GM21786 (cell line): ENCODE results near the gene TICAM2.

Source experiments
- ATAC-seq: cut with Tn5 transposase; IDR thresholded peaks from one replicate; pipeline ENCODE4 v1.9.1; 2021; ENCODE audit not compliant: unreplicated experiment

Gene TICAM2

DNA sequence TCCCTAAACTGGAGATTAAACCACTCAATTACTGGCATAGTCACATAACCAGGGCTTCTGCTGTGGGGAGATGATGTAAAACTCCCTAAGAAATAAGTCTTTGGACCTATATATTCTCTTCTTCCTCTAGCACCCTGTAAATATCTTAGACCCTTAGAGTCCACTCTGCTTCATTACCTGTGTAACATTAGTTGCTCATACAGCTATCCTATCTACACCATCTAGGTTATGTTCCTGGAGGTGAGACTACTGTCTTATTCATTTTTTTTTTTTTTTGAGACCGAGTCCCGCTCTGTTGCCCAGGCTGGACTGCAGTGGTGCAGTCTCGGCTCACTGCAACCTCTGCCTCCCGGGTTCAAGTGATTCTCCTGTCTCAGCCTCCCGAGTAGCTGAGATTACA lies 9.6 kb upstream of the TICAM2 start:
- no peak for ATAC-seq

- no peak for ATAC-seq
These were observed 5.7 kb upstream of the TICAM2 start for GRCh38 chr5:115607935-115608334.

DNA sequence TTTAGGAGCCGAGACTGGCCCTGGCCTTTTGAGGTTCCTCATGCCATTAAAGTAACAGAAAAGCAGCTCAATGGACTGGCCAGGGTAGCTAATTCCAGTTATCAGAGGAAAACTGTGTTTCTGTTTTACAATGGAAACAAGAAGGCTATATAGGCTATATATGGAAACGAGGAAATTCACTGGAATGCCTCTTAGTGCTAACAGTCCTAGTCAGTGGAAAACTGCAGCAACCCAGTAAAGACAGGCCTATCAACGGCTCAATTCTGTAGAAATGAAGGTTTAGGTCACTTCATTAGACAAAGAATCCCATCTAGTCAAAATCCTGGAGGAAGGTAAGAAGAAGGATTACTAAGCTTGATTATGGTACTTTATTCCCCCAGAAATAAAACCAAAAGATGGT lies 3.2 kb upstream of the TICAM2 start:
- ATAC-seq = no peak

GRCh38 chr5:115602591-115603125 lies 379 bp upstream of the TICAM2 start:
- peak; percentile 5 for ATAC-seq

- ATAC-seq = no peak
These were observed 1.5 kb downstream of the TICAM2 start for GRCh38 chr5:115600766-115601165.

- peak; percentile 1 for ATAC-seq
These were observed 2.4 kb downstream of the TICAM2 start for GRCh38 chr5:115599924-115600323.

DNA sequence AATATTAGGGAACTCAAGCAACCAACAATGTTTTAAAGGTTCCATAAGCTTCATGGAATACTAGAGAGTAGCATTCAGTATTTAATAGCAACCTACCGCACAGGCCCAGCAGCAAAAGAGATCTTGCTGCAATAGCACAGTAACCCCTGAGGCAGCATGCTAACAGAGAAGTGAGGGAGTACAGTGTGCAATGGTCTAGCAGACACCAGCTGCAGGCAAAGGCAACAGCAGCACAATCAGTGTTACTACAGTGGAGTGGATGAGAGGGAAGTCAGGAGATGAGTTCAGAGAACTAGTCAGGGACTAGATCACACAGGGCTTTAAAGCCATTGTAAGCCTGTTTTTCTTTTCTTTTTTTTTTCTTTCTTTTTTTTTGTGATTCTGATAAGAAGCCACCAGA lies 2.8 kb downstream of the TICAM2 start:
- ATAC-seq = peak; percentile 43

DNA sequence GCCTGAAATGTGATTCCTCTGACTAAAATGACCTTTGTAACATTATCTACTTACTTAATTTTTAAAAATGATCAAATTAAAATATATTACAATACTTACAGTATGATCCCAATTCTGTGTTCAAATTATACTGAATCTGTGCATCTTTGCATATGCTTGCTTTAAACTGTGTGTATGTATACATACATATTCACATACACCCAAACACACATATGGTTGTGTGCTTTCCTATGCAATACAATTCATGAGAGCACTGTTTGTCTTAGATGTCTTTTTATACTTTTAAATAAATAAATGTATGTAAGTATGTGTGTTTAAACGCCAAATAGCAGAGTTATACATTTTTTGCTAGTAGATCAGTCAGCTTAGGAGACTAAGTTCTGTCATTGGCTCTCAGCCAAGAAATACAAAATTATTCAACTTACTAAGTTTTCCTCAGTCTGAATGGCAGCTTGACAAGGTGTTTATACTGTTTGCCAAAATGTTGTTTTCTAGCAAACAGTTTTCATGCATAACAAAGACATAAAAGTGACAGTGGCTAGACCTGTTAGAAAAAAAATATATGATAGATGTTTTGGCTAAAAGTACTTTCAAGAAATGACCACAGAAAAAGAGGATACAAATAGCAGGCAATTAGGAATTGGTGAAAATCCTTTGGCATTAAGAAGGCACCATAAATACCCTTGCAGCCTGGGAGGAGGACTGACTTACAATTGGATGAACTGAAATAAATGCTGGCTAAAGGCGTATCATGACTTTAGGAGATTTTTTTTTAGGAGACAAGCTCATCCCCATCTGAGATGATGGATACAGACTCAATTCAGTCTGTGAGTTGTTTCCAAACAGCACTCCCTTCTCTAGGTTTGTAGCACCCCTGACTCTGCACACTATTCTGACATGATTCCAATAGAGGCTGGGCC lies 7.9 kb downstream of the TICAM2 start:
- ATAC-seq = no peak

GRCh38 chr5:115589043-115589442 lies 13.2 kb downstream of the TICAM2 start:
- no peak for ATAC-seq

GRCh38 chr5:115588640-115589039 lies 13.6 kb downstream of the TICAM2 start:
- no peak for ATAC-seq

- no peak for ATAC-seq
These were observed 15.6 kb downstream of the TICAM2 start for GRCh38 chr5:115586525-115587146.

GRCh38 chr5:115585265-115585664 lies 17.0 kb downstream of the TICAM2 start:
- ATAC-seq = no peak

DNA sequence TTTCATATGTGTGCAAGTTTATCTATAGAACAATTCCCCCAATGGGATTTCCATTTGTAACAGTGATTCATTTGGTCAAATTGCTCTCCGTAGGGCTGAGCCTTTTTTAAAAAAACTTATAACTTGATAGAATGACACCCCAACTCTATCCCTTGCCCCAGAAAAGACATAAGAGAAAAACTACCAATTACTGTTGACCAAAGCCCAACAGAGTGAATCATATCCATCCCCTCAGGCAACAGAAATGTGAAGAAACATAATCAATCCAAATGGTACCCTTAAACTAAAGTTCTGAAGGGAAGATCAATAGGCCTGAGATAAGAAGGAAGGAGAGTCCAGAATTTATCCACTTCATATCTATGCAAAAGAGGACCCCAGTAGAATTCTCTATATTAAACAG lies 17.8 kb downstream of the TICAM2 start:
- ATAC-seq = no peak

- ATAC-seq = no peak
These were observed 18.8 kb downstream of the TICAM2 start for GRCh38 chr5:115583474-115583873.

DNA sequence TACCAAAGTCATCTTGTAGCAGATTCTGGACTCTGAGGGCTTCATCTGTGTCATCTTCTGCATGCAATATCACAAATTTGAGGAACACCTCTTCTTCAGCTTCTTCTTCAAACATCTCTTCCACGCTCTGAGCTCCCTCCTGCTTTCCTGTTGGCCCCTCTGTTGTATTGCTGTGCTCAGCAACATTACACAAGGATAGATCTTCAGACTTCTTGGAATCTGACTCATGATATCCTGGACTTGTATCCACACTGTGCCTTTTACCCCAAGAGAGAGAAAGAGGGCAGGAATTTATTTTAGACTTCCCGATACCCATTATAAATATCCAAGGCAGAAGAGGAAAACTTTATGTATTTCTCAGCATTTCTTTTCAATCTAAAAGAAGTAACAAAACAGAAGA lies 21.3 kb downstream of the TICAM2 start:
- ATAC-seq = no peak

DNA sequence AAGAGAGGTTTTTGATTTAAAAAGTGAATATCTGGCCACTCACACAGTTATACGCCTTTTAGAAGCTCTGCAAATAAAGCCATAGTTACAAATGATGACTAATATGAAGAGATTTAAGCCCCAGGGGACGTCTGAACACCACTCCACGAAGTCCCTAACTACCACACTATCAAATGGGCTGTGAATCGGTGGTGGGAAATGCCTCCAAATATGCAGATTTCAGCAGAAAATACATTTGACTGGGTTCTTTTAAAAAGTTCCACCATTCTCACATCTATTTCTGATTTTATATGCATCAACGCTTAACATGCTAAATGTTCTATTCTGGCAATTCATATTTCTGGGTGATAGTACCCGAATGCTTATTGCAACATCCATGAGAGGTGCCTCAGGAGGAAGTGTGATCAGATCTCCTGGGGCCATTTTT lies 22.5 kb downstream of the TICAM2 start:
- ATAC-seq = peak; percentile 75

DNA sequence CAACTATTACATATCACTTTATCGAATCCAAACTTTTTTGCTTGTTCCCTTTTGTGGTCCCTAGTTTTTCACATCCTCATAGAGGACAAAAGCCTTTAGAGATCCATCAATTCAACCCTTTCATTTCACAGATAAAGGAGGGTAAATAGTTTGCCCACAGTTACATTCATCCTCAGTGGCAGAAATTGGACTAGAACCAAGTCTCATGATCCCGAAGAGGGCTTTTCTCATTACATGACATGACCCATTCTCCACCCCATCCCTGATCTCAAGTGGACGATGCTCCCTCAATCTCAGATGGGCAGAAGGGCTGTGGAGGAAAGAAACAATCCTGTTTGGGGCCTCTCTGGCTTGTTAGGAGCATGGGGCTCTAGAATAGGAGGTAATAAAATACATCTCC lies 23.1 kb downstream of the TICAM2 start:
- no peak for ATAC-seq

DNA sequence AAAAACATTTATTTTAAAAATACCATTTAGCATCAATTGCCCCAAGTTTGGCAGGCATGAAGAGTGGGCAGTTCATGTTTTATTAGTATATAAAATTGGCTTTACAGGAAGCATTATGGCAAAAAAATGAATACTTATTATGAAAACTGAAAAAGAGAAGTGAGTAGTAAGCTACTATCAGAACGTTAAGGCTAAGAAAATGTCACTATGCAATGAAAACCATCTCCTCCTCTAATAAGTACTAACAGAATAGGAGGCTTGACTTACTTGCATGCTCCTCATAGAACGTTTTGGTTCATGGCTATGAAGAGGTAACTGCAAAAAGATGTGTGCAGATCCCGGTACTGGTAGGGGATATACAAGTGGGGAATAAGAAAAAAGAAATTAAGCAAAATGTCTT lies 23.6 kb downstream of the TICAM2 start:
- ATAC-seq = peak; percentile 67

DNA sequence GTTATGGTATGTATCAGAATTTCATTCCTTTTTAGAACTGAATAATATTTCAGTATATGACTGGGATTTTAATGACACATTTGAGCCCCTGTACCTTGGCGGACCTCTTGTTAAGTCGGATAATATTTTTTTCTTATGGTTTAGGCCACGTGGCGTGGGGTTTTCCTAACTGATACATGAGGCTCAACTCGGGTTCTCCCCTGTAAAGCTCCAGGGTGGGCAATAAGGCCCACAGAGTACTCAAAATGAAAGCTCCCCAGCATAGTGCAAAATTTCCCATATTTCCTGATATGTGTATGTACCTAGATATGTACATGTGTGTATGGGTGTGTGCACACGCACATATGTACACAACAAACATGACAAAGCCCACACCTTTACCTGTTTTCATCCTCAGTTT lies 24.5 kb downstream of the TICAM2 start:
- no peak for ATAC-seq

- no peak for ATAC-seq
These were observed 24.9 kb downstream of the TICAM2 start for GRCh38 chr5:115577329-115577728.

DNA sequence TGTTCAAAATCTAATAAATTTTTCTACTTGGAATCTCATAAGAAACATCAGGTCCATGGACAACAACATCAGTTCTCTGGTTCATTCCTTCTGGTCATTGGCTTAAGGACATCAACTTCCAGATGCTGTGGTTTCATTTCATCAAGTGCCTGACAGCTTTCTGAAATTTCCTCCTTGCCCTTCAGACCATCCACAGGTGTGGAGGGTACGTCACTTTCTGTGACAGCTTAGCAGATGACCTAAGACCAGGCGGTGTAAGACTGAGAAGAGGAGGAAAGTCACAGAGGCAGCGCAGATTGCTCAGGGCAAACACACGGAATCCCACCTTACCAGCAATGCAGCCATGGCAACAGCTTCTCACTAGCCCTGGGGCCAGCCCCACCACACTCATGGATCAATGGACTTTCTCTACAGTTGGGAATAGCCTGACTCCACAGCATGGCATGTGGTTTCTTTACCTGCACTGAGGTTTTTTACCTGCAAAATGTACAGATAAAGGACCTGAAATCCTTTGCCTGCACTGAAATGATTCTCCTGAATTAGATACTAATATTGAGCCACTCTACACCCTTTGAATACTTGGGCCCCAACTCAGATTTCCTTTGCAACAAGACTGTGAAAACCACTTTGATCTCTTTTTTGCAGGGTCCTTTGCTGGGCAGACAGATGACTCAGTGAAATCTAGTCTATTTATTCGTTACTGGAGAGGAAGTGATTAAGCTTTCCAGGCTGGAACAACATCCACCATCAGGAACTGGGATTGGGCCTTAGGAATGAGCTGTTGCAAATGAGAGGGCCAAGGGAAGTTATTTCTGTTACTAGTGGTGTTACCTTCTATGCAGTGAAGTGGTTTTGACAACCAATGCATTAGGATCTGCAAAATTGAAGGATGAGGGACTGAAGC lies 26.9 kb downstream of the TICAM2 start:
- ATAC-seq = peak; percentile 30
